GM12878 (cell line): ENCODE data around the gene PHACTR3. TPM values are rescaled to one million over a fixed set of nuclear protein-coding genes. Genes with fewer than 3 reads are reported as not detected.

Experiments used
- ATAC-seq: fragments of 200-7000 bp; cut with Tn5 transposase; 3 replicates; pipeline ENCODE4 v1.9.1; 2020; ENCODE audit warnings: mild to moderate bottlenecking, moderate library complexity
- BruUV-seq: library from RNA; stranded (reverse); fragments of 400-500 nt; replicated peaks from 2 replicates; lab custom pipeline; 2021; lab: Mats Ljungman, UMichigan
- CTCF ChIA-PET: fragments of 300-600 bp; sonication (Branson Sonifier 250); formaldehyde crosslinking; extraction: SDS; loops from one replicate; lab custom pipeline; 2021; ENCODE audit warnings: inconsistent platforms; lab: Yijun Ruan, JAX
- POLR2A ChIA-PET: fragments of 350-600 bp; formaldehyde crosslinking; extraction: SDS; loops from one replicate; lab custom pipeline; 2021; ENCODE audit warnings: inconsistent platforms; lab: Charles Lee
- RAD21 ChIA-PET: fragments of 300-600 bp; sonication (Branson Sonifier 250); formaldehyde crosslinking; loops from one replicate; lab custom pipeline; 2023; ENCODE audit warnings: antibody characterized with exemption; ENCODE audit not compliant: unreplicated experiment; lab: Charles Lee
- SMC1A ChIA-PET: fragments of 300-600 bp; sonication (Branson Sonifier 250); formaldehyde crosslinking; loops from one replicate; lab custom pipeline; 2023; ENCODE audit not compliant: unreplicated experiment, uncharacterized antibody; lab: Charles Lee
- DNase-seq: peaks from one replicate; pipeline ENCODE4 v3.0.0-alpha.2; 2011; ENCODE audit warnings: low read depth, low spot score
- FAIRE-seq: peaks from 3 replicates; lab custom pipeline; 2011; peaks lifted over from hg19 to GRCh38; lab: Jason Lieb, UNC
- H2AFZ ChIP-seq: 2 replicates; pipeline ENCODE4 v1.6.0; 2011; ENCODE audit warnings: low read depth, low read length, control low read depth; ENCODE audit not compliant: control insufficient read depth
- H3K27ac ChIP-seq: 2 replicates; pipeline ENCODE4 v1.5.1; 2011; ENCODE audit warnings: control low read depth; ENCODE audit not compliant: control insufficient read depth, insufficient read depth
- H3K27me3 ChIP-seq, 2 experiments: replicated peaks in 1 of 2; 2 replicates each; pipeline versions ENCODE4 v1.6.0 to v1.6.1; 2011; ENCODE audit warnings: low read length in 1 of 2; ENCODE audit not compliant: control insufficient read depth in 2 of 2, insufficient read depth in 2 of 2
- H3K36me3 ChIP-seq, 2 experiments: 2 replicates each; pipeline ENCODE4 v1.5.1; 2011; ENCODE audit warnings: low read length in 1 of 2; ENCODE audit not compliant: control insufficient read depth in 2 of 2, insufficient read depth in 2 of 2
- H3K4me1 ChIP-seq: 2 replicates; pipeline ENCODE4 v1.6.1; 2011; ENCODE audit warnings: mild to moderate bottlenecking, low read length, moderate library complexity, mixed read lengths; ENCODE audit not compliant: control insufficient read depth, insufficient read depth
- H3K4me2 ChIP-seq: 2 replicates; pipeline ENCODE4 v1.6.0; 2011; ENCODE audit warnings: control low read depth; ENCODE audit not compliant: control insufficient read depth, insufficient read depth
- H3K4me3 ChIP-seq: fragments of 200-600 bp; sonication (generic); 2 replicates; pipeline ENCODE4 v1.5.1; 2016
- H3K79me2 ChIP-seq: 2 replicates; pipeline ENCODE4 v1.6.0; 2011; ENCODE audit warnings: low read length; ENCODE audit not compliant: control insufficient read depth, insufficient read depth
- H3K9ac ChIP-seq: 2 replicates; pipeline ENCODE4 v1.8.0; 2011; ENCODE audit warnings: low read length, control low read depth, mixed read lengths; ENCODE audit not compliant: control insufficient read depth, insufficient read depth
- H3K9me3 ChIP-seq: replicated peaks from 3 replicates; pipeline ENCODE4 v1.5.1; 2011; ENCODE audit warnings: mild to moderate bottlenecking, low read length; ENCODE audit not compliant: control insufficient read depth, insufficient read depth
- H4K20me1 ChIP-seq: 2 replicates; pipeline ENCODE4 v1.6.0; 2011; ENCODE audit not compliant: control insufficient read depth, insufficient read depth
- ATF3 ChIP-seq: IDR thresholded peaks from 2 replicates; pipeline ENCODE4 v1.6.1; 2011; ENCODE audit warnings: low read depth, mild to moderate bottlenecking, low read length, moderate library complexity, borderline replicate concordance; ENCODE audit errors: extremely low read depth
- BCL3 ChIP-seq: IDR thresholded peaks from 2 replicates; pipeline ENCODE4 v1.6.1; 2011; ENCODE audit warnings: borderline replicate concordance, low read depth, mild to moderate bottlenecking, moderate library complexity, low read length; ENCODE audit not compliant: insufficient read depth, poor library complexity, severe bottlenecking
- BHLHE40 ChIP-seq, 2 experiments: fragments of 450-650 bp in 1 of 2; IDR thresholded peaks; 2 replicates each; pipeline ENCODE4 v1.6.1; 2011 to 2017; ENCODE audit warnings: low read depth in 2 of 2, borderline replicate concordance in 1 of 2, improper control_type of control experiment in 1 of 2, low read length in 1 of 2, mild to moderate bottlenecking in 1 of 2
- CBFB ChIP-seq: IDR thresholded peaks from 2 replicates; pipeline ENCODE4 v1.6.1; 2016; ENCODE audit warnings: antibody characterized with exemption, low read depth
- E2F8 ChIP-seq: fragments of 450-650 bp; IDR thresholded peaks from 2 replicates; pipeline ENCODE4 v1.6.1; 2018; ENCODE audit warnings: mild to moderate bottlenecking, low read depth, moderate library complexity; ENCODE audit not compliant: partially characterized antibody
- EGR1 ChIP-seq, 2 experiments: IDR thresholded peaks; 1 replicate in 1 of 2; 2 replicates in 1 of 2; pipeline ENCODE4 v1.6.1; 2011 to 2012; ENCODE audit warnings: low read depth in 2 of 2, low read length in 2 of 2, borderline replicate concordance in 1 of 2, mild to moderate bottlenecking in 1 of 2, moderate library complexity in 1 of 2
- HDAC6 ChIP-seq: fragments of 200-600 bp; sonication (generic); IDR thresholded peaks from one replicate; pipeline ENCODE4 v1.8.0; 2017; ENCODE audit warnings: antibody characterized with exemption; ENCODE audit not compliant: unreplicated experiment
- HDGF ChIP-seq: fragments of 450-650 bp; IDR thresholded peaks from 2 replicates; pipeline ENCODE4 v1.6.1; 2016; ENCODE audit warnings: antibody characterized with exemption
- KAT2A ChIP-seq: conservative IDR thresholded peaks from 2 replicates; pipeline ENCODE4 v1.6.1; 2011; ENCODE audit warnings: low read depth, low read length; ENCODE audit not compliant: control insufficient read depth
- NBN ChIP-seq: fragments of 450-650 bp; IDR thresholded peaks from 2 replicates; pipeline ENCODE4 v1.6.1; 2016
- NKRF ChIP-seq: fragments of 450-650 bp; conservative IDR thresholded peaks from 2 replicates; pipeline ENCODE4 v1.6.1; 2017; ENCODE audit warnings: mild to moderate bottlenecking, moderate library complexity
- NRF1 ChIP-seq: conservative IDR thresholded peaks from 2 replicates; pipeline ENCODE4 v1.6.1; 2011; ENCODE audit warnings: mild to moderate bottlenecking, low read depth, low read length, improper control_type of control experiment
- PKNOX1 ChIP-seq: fragments of 450-650 bp; IDR thresholded peaks from 2 replicates; pipeline ENCODE4 v1.6.1; 2016; ENCODE audit warnings: mild to moderate bottlenecking
- POLR2AphosphoS5 ChIP-seq: IDR thresholded peaks from 2 replicates; pipeline ENCODE4 v1.6.1; 2011; ENCODE audit warnings: mild to moderate bottlenecking, low read length, inconsistent platforms
- RFX5 ChIP-seq: IDR thresholded peaks from 2 replicates; pipeline ENCODE4 v1.6.1; 2011; ENCODE audit warnings: low read depth, low read length, improper control_type of control experiment
- TCF12 ChIP-seq: IDR thresholded peaks from 2 replicates; pipeline ENCODE4 v1.6.1; 2011; ENCODE audit warnings: low read depth, mild to moderate bottlenecking, low read length
- WGBS: methylation state at CpG from one replicate; pipeline ENCODE4 v1.1.6; 2016; ENCODE audit warnings: low lambda C conversion rate; ENCODE audit not compliant: insufficient replicate concordance, insufficient coverage; ENCODE audit errors: missing lambda C conversion rate; 5-methylcytosine and 5-hydroxymethylcytosine counted together
- in situ Hi-C: fragments of 300-500 bp; cut with MboI; formaldehyde crosslinking; loops from 9 replicates; pipeline ENCODE4 v1.14.3; 2018; ENCODE audit warnings: mixed read lengths
- intact Hi-C: fragments of 100-400 bp; cut with micrococcal nuclease; formaldehyde crosslinking; loops from one replicate; pipeline ENCODE4 v1.14.2; 2022; ENCODE audit not compliant: unreplicated experiment
- polyA plus RNA-seq, 11 experiments: library from polyadenylated mRNA; depleted of rRNA in 4 of 11; unstranded in 6 of 11; stranded (reverse) in 5 of 11; fragments of >200 nt; fragmentation: Nextera tagmentation in 4 of 11; fragmentation: Illumina TruSeq in 1 of 11; extraction: Ambion mirVana in 4 of 11; extraction: Trizol in 1 of 11; gene quantifications; 1 replicate in 1 of 11; 2 replicates in 10 of 11; pipeline versions ENCODE4 v1.2.1 to v1.2.3, GENCODE V29; 2011 to 2016; ENCODE audit warnings: inconsistent platforms in 2 of 11, missing spikeins in 2 of 11, low read depth in 1 of 11
- total RNA-seq, 4 experiments: library from RNA; depleted of rRNA in 3 of 4; stranded (reverse); fragments of >200 nt in 3 of 4; fragmentation: Illumina TruSeq in 1 of 4; extraction: Trizol in 1 of 4; gene quantifications; 2 replicates each; pipeline versions ENCODE4 v1.2.1 to v1.2.3, GENCODE V29; 2013 to 2021

Gene PHACTR3
- total and polyA plus RNA-seq, 10 of the 15 experiments (the other 5 are each of a cell fraction or from before 2014, with no cell fraction given), result 0.17 to 2.7 (median 0.27) TPM; not detected in 1

- Histone ChIP-seq H3K4me2 (no peak overlapping the region), H4K20me1 (no peaks in the 10 kb centered on the region), H3K27ac (no peak overlapping the region), H3K9me3 (no peaks in the 10 kb centered on the region), H3K4me1 (no peaks in the 10 kb centered on the region; the same call in 1 of the 2 replicates), H3K4me3 (no peak overlapping the region), H3K79me2 (no peaks in the 10 kb centered on the region), H3K36me3 (no peaks in the 10 kb centered on the region), H3K27me3 (no peaks in the 10 kb centered on the region), H2AFZ (no peak overlapping the region), H3K9ac (no peak overlapping the region)
- CTCF ChIA-PET, result interaction anchor here (1.5 kb wide), 1 partner anchor 13 kb away, joined by 3 read pairs; no protein-coding TSS in a partner anchor
- 43% methylated on average over 7 of the region's 7 CpGs for WGBS
- ATAC-seq (no peak), FAIRE-seq (no peak), DNase-seq (no peak)
- no TSS peak for BruUV-seq
- in situ Hi-C loops (loop anchor here (5.0 kb wide), 1 partner anchor 49 kb away; no protein-coding TSS in a partner anchor), intact Hi-C loops (no loop called here)
- RAD21 ChIA-PET, result no interaction called here
- POLR2A ChIA-PET, result no interaction called here
- SMC1A ChIA-PET, result no interaction called here
- TF ChIP-seq HDGF, result no peak
- TF ChIP-seq CBFB, result no peak
- no peak for TF ChIP-seq BHLHE40 (IDR thresholded peaks at IDR 0.05; ENCODE audit: borderline replicate concordance in 1 of 2, low read depth in 2 of 2, low read length in 1 of 2)
- no peak for TF ChIP-seq NKRF
- no peak for TF ChIP-seq HDAC6
- no peak for TF ChIP-seq BCL3
- no peak for TF ChIP-seq NBN
- TF ChIP-seq RFX5, result no peak
- TF ChIP-seq KAT2A, result no peak
- TF ChIP-seq PKNOX1, result no peak
- no peak for TF ChIP-seq EGR1 (IDR thresholded peaks at IDR 0.05; ENCODE audit: borderline replicate concordance in 1 of 2, low read depth in 2 of 2, low read length in 2 of 2)
- TF ChIP-seq ATF3, result no peak
- no peak for TF ChIP-seq NRF1
- TF ChIP-seq TCF12, result no peak
- TF ChIP-seq POLR2AphosphoS5, result no peak
- TF ChIP-seq E2F8, result no peak
- TF ChIP-seq, all 136 proteins: peak for 0
These were observed 166.5 kb downstream of the PHACTR3 start for GRCh38 chr20:59770851-59771250.
